Neuronal stem cell (in vitro differentiated cells): Measurements from ENCODE around the gene TSHZ1.

Source experiments
- DNase-seq: peaks from one replicate; pipeline ENCODE4 v3.0.0-alpha.2; 2013; ENCODE audit warnings: low spot score
- H2AFZ ChIP-seq: one replicate; pipeline ENCODE4 v1.6.1; 2013; ENCODE audit warnings: mild to moderate bottlenecking, low read length, inconsistent platforms
- H2AK5ac ChIP-seq: 2 replicates; pipeline ENCODE4 v1.6.1; 2013; ENCODE audit warnings: low read depth, mild to moderate bottlenecking, inconsistent platforms, low read length, moderate library complexity, mixed read lengths
- H2BK120ac ChIP-seq: 2 replicates; pipeline ENCODE4 v1.6.1; 2013; ENCODE audit warnings: low read depth, mild to moderate bottlenecking, inconsistent platforms, low read length, moderate library complexity, mixed read lengths
- H2BK12ac ChIP-seq: one replicate; pipeline ENCODE4 v1.6.1; 2013; ENCODE audit warnings: low read length, inconsistent platforms
- H2BK15ac ChIP-seq: 2 replicates; pipeline ENCODE4 v1.6.1; 2013; ENCODE audit warnings: mild to moderate bottlenecking, low read length, inconsistent platforms, mixed read lengths
- H2BK5ac ChIP-seq: one replicate; pipeline ENCODE4 v1.6.1; 2013; ENCODE audit warnings: inconsistent platforms, mild to moderate bottlenecking, low read length, moderate library complexity
- H3K14ac ChIP-seq: one replicate; pipeline ENCODE4 v1.6.1; 2013; ENCODE audit warnings: low read length, inconsistent platforms
- H3K18ac ChIP-seq: 2 replicates; pipeline ENCODE4 v1.6.1; 2013; ENCODE audit warnings: low read length, inconsistent platforms
- H3K23ac ChIP-seq: 2 replicates; pipeline ENCODE4 v1.6.1; 2013; ENCODE audit warnings: low read depth, mild to moderate bottlenecking, mixed read lengths, low read length, inconsistent platforms; ENCODE audit not compliant: poor library complexity
- H3K27ac ChIP-seq: replicated peaks from 3 replicates; pipeline ENCODE4 v1.5.1; 2013; ENCODE audit warnings: low read length, inconsistent platforms
- H3K27me3 ChIP-seq, 3 experiments: 2 replicates each; pipeline ENCODE4 v1.6.1; 2013; ENCODE audit warnings: low read length in 3 of 3, mild to moderate bottlenecking in 2 of 3, inconsistent platforms in 1 of 3, low read depth in 1 of 3, mixed read lengths in 1 of 3, moderate library complexity in 1 of 3; ENCODE audit not compliant: control insufficient read depth in 3 of 3, insufficient read depth in 3 of 3
- H3K36me3 ChIP-seq, 2 donors: replicated peaks in 1 of 2; 2 replicates each; pipeline ENCODE4 v1.6.1; 2013; ENCODE audit warnings: low read length in 2 of 2; ENCODE audit not compliant: control insufficient read depth in 2 of 2, insufficient read depth in 2 of 2
- H3K4ac ChIP-seq: 2 replicates; pipeline ENCODE4 v1.6.1; 2013; ENCODE audit warnings: inconsistent platforms, mild to moderate bottlenecking, low read length, moderate library complexity
- H3K4me1 ChIP-seq, 2 donors: 1 replicate in 1 of 2; 2 replicates in 1 of 2; pipeline ENCODE4 v1.6.1; 2013; ENCODE audit warnings: low read length in 2 of 2, low read depth in 1 of 2; ENCODE audit not compliant: control insufficient read depth in 2 of 2, insufficient read depth in 1 of 2
- H3K4me2 ChIP-seq: one replicate; pipeline ENCODE4 v1.6.1; 2013; ENCODE audit warnings: mild to moderate bottlenecking, low read length, inconsistent platforms; ENCODE audit not compliant: insufficient read depth, poor library complexity, severe bottlenecking
- H3K4me3 ChIP-seq, 2 donors: 2 replicates each; pipeline ENCODE4 v1.5.1; 2013; ENCODE audit warnings: low read length in 2 of 2, mild to moderate bottlenecking in 2 of 2, inconsistent platforms in 1 of 2, moderate library complexity in 1 of 2
- H3K79me1 ChIP-seq: one replicate; pipeline ENCODE4 v1.6.1; 2013; ENCODE audit warnings: low read depth, mild to moderate bottlenecking, inconsistent platforms, low read length, moderate library complexity
- H3K9ac ChIP-seq: one replicate; pipeline ENCODE4 v1.6.1; 2013; ENCODE audit warnings: mild to moderate bottlenecking, low read depth, low read length, inconsistent platforms; ENCODE audit not compliant: poor library complexity
- H3K9me3 ChIP-seq, 2 donors: replicated peaks in 1 of 2; 2 replicates each; pipeline versions ENCODE3 to v1.6.1; 2013; ENCODE audit warnings: low read length in 2 of 2, mild to moderate bottlenecking in 2 of 2, inconsistent platforms in 1 of 2, low read depth in 1 of 2, mixed read lengths in 1 of 2, moderate library complexity in 1 of 2; ENCODE audit not compliant: control insufficient read depth in 2 of 2, insufficient read depth in 1 of 2
- H4K8ac ChIP-seq: one replicate; pipeline ENCODE4 v1.6.1; 2013; ENCODE audit warnings: low read depth, mild to moderate bottlenecking, inconsistent platforms, low read length, moderate library complexity
- H4K91ac ChIP-seq: one replicate; pipeline ENCODE4 v1.6.1; 2013; ENCODE audit warnings: low read length, low read depth, mild to moderate bottlenecking, inconsistent platforms; ENCODE audit not compliant: poor library complexity
- WGBS, 2 donors: extraction: QIAGEN DNeasy Blood & Tissue Kit; methylation state at CpG; one replicate each; pipeline ENCODE4 v1.1.7; 2013; ENCODE audit warnings: missing lambda C conversion rate in 2 of 2, mixed read lengths in 1 of 2; ENCODE audit not compliant: insufficient read length in 2 of 2, insufficient replicate concordance in 1 of 2; ENCODE audit errors: extremely low coverage in 2 of 2; 5-methylcytosine and 5-hydroxymethylcytosine counted together

TSHZ1 gene

GRCh38 chr18:75304678-75305557, 94.3 kb downstream of the TSHZ1 start:
- H3K14ac ChIP-seq = no peak overlapping the region
- peak overlapping the region in 1 of 2 donors; percentile 64 for H3K4me3 ChIP-seq
- H3K4me2 ChIP-seq = no peak overlapping the region
- DNase-seq = no peak
- H3K9ac ChIP-seq = no peak overlapping the region
- no peak overlapping the region for H4K8ac ChIP-seq
- no peak overlapping the region for H3K27ac ChIP-seq
- no peaks in the 10 kb centered on the region for H3K9me3 ChIP-seq
- H3K4ac ChIP-seq = no peak overlapping the region
- H2BK120ac ChIP-seq = no peak overlapping the region
- H3K18ac ChIP-seq = no peak overlapping the region
- no peaks in the 10 kb centered on the region for H3K79me1 ChIP-seq
- H4K91ac ChIP-seq = no peak overlapping the region
- H3K4me1 ChIP-seq = no peaks in the 10 kb centered on the region
- no peak overlapping the region for H2BK12ac ChIP-seq
- no peak overlapping the region for H2BK15ac ChIP-seq
- no peaks in the 10 kb centered on the region for H3K27me3 ChIP-seq
- H3K23ac ChIP-seq = no peak overlapping the region
- WGBS, 2 donors = no CpG with 5 or more reads among the region's 27 CpGs
- H2BK5ac ChIP-seq = no peak overlapping the region
- no peaks in the 10 kb centered on the region for H3K36me3 ChIP-seq
- H2AK5ac ChIP-seq = no peak overlapping the region
- H2AFZ ChIP-seq = peak overlapping the region; percentile 17

- Histone ChIP-seq H3K27ac (no peak overlapping the region), H2BK15ac (no peak overlapping the region), H3K79me1 (no peaks in the 10 kb centered on the region), H3K4me2 (no peak overlapping the region), H3K14ac (no peak overlapping the region), H4K8ac (no peak overlapping the region), H2AK5ac (no peak overlapping the region), H3K4ac (no peak overlapping the region), H3K4me1 (no peaks in the 10 kb centered on the region), H3K18ac (no peak overlapping the region), H3K9me3 (no peaks in the 10 kb centered on the region), H3K4me3 (no peak overlapping the region), H4K91ac (no peak overlapping the region), H2AFZ (no peak overlapping the region), H3K9ac (no peak overlapping the region), H2BK12ac (no peak overlapping the region), H3K36me3 (no peaks in the 10 kb centered on the region), H2BK5ac (no peak overlapping the region), H3K23ac (no peak overlapping the region), H3K27me3 (no peaks in the 10 kb centered on the region), H2BK120ac (no peak overlapping the region)
- WGBS, 2 donors = no CpG with 5 or more reads among the region's 4 CpGs
- DNase-seq = no peak
These were observed 95.4 kb downstream of the TSHZ1 start for GRCh38 chr18:75305984-75306383.

GRCh38 chr18:75307530-75307929, 96.9 kb downstream of the TSHZ1 start:
- H2AK5ac ChIP-seq = no peak overlapping the region
- H3K9me3 ChIP-seq = no peaks in the 10 kb centered on the region
- H3K9ac ChIP-seq = no peak overlapping the region
- H3K18ac ChIP-seq = no peak overlapping the region
- WGBS, 2 donors = no CpG with 5 or more reads among the region's 2 CpGs
- H3K27me3 ChIP-seq = no peaks in the 10 kb centered on the region
- no peak overlapping the region for H3K4me2 ChIP-seq
- H4K91ac ChIP-seq = no peak overlapping the region
- DNase-seq = no peak
- H3K79me1 ChIP-seq = no peaks in the 10 kb centered on the region
- H3K4ac ChIP-seq = no peak overlapping the region
- H2BK5ac ChIP-seq = no peak overlapping the region
- no peak overlapping the region for H2BK120ac ChIP-seq
- H3K4me1 ChIP-seq = no peaks in the 10 kb centered on the region
- H3K36me3 ChIP-seq = no peaks in the 10 kb centered on the region
- no peak overlapping the region for H3K23ac ChIP-seq
- H2AFZ ChIP-seq = no peak overlapping the region
- H2BK15ac ChIP-seq = no peak overlapping the region
- H3K14ac ChIP-seq = no peak overlapping the region
- no peak overlapping the region for H3K4me3 ChIP-seq
- no peak overlapping the region for H2BK12ac ChIP-seq
- H3K27ac ChIP-seq = no peak overlapping the region
- no peak overlapping the region for H4K8ac ChIP-seq

GRCh38 chr18:75309564-75309963, 99.0 kb downstream of the TSHZ1 start:
- DNase-seq = no peak
- no peak overlapping the region for H3K23ac ChIP-seq
- H3K27ac ChIP-seq = no peak overlapping the region
- no peak overlapping the region for H2BK5ac ChIP-seq
- no peak overlapping the region for H3K14ac ChIP-seq
- H3K4me3 ChIP-seq = peak overlapping the region in 1 of 2 donors; percentile 16
- H3K36me3 ChIP-seq = no peaks in the 10 kb centered on the region
- H4K8ac ChIP-seq = no peak overlapping the region
- no peaks in the 10 kb centered on the region for H3K27me3 ChIP-seq
- no peak overlapping the region for H2AK5ac ChIP-seq
- WGBS, 2 donors = no CpG with 5 or more reads among the region's 8 CpGs
- no peak overlapping the region for H2BK15ac ChIP-seq
- no peaks in the 10 kb centered on the region for H3K79me1 ChIP-seq
- H3K4ac ChIP-seq = no peak overlapping the region
- no peaks in the 10 kb centered on the region for H3K9me3 ChIP-seq
- H2BK120ac ChIP-seq = no peak overlapping the region
- no peak overlapping the region for H3K9ac ChIP-seq
- no peak overlapping the region for H3K4me2 ChIP-seq
- no peak overlapping the region for H3K18ac ChIP-seq
- no peak overlapping the region for H2AFZ ChIP-seq
- H3K4me1 ChIP-seq = no peaks in the 10 kb centered on the region
- no peak overlapping the region for H2BK12ac ChIP-seq
- H4K91ac ChIP-seq = no peak overlapping the region
